CD4-positive, alpha-beta T cell treated with Interleukin-21 for 1 hour (primary cell): Measurements from ENCODE around the gene USP32.
"Not testable (repeated sequence)": the region's sequence is repeated elsewhere in the genome, so short reads cannot be mapped to it uniquely, and the experiment has no call there.

ENCODE experiments used
- DNase-seq: peaks from one replicate; pipeline ENCODE4 v3.0.0-alpha.2; 2020

The USP32 gene

GRCh38 chr17:60292697-60293096, 99.2 kb downstream of the USP32 start:
- DNase-seq, result no peak

DNA sequence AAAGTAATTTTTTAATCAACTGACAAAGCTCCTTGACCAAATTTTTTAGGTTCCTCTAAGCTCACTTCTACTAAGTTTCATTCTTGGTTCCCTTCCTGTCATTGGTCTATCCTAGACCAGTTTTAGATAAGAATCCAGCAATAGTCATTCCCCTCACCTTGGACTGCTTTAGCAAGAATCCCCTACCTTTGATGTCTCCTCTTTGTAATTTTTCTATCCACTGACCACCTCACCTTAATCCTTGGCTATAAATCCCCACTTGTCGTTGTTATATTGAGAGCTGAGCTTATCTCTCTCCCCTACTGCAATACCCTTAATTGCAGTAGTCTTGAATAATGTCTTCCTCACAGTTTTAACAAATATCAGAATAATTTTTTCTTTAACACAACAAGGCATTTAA, 107.2 kb downstream of the USP32 start:
- DNase-seq, result no peak

GRCh38 chr17:60283816-60284215, 108.1 kb downstream of the USP32 start:
- DNase-seq, result no peak

DNA sequence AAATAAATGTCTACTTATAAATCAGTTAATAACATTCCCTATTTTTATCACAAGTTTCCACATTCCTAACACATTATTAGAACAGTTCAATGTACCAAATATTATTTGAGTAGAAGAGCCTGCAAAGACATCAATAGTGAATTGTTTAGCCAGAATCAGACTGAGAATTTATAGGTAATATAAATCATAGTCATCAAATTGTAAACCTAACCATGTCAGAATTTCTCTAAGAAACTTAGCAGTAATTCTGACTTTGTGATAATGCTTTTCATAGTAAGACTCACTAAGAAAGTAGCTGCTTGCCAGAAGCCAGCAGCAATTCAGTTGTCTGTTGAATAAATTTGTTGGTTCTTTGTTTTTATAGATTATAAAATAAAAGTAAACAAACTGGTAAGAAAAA, 111.3 kb downstream of the USP32 start:
- DNase-seq, result no peak

DNA sequence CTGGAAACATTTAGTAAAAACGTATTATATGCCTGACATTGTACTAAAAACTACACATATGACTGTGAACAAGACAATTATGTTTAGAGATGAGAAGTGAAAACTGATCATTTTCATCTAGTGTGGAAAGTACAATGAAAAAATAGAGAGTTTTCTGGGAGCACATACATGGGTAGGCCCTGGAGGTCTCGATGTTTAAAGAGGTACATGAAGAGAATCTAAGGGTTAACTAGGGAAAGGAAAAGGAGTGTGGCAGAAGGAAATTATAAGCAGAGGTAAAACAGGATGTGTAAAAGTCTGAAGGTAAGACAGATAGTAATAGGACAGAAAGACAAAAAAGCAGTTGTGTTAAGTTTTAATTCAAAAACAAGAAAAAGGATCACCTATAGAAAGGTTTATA, 113.7 kb downstream of the USP32 start:
- no peak for DNase-seq

- no peak for DNase-seq
These were observed 114.7 kb downstream of the USP32 start for GRCh38 chr17:60277258-60277657.

GRCh38 chr17:60269417-60269816, 122.5 kb downstream of the USP32 start:
- DNase-seq, result no peak

GRCh38 chr17:60260540-60260939, 131.4 kb downstream of the USP32 start:
- DNase-seq, result no peak

- DNase-seq, result no peak
These were observed 133.6 kb downstream of the USP32 start for GRCh38 chr17:60258313-60258712.

DNA sequence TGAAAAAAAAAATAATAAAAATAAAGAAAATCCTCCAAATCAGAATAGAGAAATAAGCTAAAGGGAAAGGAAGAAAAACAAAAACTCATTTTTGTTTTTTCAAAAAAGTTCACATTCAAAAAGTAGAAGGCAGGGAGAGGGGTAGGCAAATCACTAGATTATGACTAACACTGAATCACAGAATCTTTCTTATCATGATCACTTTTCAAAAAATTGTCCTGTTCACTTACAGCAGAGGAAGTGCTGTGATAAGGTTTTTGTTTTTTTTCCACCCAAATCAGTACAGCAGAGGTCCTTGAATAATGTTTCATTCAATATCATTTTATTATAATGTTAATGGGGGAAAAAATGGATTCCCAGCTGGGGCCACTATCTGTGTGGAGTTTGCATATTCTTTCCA, 135.8 kb downstream of the USP32 start:
- no peak for DNase-seq

- DNase-seq, result no peak
These were observed 138.9 kb downstream of the USP32 start for GRCh38 chr17:60253048-60253447.

- DNase-seq, result no peak
These were observed 139.5 kb downstream of the USP32 start for GRCh38 chr17:60252459-60252858.

DNA sequence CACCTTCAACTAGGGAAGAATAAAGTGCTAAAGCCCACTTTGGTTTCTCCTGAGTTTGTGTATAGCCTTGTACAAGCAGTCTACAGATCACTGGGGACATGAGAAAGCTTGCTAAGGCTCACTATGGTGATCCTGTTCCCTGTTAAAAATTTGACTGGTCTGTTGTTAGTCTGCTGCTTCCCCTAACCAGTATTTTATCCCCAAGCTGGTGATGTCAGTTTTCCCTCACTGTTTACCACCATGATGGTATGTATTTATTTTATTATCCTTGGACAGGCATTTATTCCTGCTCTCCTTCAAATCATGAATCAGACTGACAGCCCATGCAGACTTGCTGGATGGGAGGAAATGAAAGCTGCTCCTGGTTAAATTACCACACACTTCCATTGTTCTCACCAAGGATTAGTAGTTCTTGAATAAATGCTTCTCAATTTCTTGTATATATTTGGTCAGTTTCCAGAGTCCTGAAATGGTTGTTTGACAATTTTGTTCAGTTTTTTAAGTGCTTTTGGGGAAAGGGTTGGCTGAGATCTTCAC, 142.6 kb downstream of the USP32 start:
- DNase-seq, result no peak

GRCh38 chr17:60248618-60249289, 143.2 kb downstream of the USP32 start:
- no peak for DNase-seq

DNA sequence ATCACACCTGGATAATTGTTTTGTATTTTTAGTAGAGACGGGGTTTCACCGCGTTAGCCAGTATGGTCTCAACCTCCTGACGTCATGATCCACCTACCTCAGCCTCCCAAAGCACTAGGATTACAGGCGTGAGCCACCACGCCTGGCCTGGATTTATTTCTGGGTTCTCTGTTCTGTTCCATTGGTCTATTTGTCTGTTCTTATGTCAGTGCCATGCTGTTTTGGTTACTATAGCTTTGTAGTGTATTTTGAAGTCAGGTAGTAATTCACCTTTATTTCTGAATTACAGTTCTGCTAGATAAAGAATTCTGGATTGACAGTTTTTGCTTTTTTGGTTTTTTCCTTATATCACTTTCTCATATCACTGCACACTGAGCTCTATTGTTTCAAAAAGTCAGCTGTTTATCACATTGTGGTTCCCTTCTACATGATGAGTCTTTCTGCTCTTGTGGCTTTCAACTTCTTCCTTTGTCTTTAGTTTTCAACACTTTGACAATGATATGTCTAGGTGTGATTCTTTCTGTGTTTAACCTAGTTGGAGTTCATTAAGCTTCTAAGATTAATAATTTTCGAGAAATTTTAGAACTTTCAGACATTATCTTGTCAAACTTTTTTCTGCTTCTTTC, 144.0 kb downstream of the USP32 start:
- DNase-seq, result no peak

DNA sequence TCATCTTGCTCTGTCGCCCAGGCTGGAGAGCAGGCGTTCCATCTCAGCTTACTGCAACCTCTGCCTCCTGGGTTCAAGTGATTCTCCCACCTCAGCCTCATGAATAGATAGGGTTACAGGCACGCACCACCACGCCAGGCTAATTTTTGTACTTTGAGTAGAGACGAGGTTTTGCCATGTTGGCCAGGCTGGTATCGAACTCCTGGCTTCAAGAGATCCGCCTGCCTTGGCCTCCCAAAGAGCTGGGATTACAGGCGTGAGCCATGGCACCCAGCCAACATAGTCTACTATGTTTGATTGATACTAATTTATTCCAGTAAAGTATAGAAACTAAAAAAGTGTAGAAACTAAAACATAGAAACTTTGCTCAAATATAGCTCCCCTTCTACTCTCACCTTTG, 147.3 kb downstream of the USP32 start:
- DNase-seq, result no peak

- DNase-seq, result no peak
These were observed 151.6 kb downstream of the USP32 start for GRCh38 chr17:60240290-60240689.

DNA sequence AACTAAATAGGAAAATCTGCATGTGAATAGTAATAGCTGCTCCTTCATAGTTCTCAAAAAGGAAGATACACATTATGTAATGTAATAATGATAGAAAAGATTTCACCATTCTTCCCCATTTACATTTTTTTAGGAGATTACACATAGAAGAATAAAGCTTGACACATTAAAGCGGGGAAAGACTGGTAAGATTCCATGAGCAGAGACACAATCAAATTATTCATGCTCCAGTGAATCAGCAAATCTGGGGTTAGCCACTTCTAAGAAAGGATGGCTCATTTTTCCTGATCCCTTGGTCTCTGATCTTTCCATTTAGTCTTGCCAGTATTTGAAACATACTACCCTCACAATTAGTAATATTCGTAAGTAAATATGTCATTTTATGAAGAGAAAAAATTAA, 160.2 kb downstream of the USP32 start:
- no peak for DNase-seq

DNA sequence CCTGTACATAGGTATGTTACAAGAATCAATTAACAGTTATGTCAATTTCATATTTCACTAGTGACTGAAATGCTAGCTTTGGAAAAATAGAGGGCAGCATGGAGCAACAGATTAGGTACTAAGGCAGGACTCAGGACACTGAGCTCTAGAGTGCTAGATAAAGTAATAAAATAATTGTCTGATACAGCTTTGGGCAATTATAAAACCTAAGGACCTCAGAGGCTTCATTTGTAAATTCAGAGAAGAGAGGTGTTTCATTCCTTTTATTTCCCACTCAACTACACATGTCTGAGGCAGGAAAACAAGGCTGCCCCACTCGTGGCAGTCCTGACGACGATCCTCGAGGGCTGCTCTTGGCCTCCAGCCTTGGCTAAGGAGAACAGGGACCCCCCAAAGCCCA, 160.7 kb downstream of the USP32 start:
- no peak for DNase-seq

DNA sequence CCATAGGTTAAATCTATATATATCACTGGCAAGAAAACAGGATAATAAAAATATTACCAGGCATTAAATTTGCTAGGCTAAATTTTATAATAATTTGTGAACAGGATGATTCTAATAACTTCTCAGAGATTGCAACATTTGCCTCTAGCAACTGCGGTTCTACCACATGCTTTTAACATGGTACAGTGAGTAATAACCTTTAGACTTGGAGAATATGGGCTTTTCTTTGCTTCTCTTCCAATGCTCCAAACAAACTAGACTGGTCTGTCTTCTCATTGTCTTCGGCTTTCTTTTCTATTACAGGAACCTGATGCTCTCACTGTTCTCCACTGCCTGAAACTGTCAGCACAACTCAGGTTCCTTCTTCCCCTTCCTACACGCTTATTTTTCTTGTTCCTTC, 161.6 kb downstream of the USP32 start:
- DNase-seq, result no peak

DNA sequence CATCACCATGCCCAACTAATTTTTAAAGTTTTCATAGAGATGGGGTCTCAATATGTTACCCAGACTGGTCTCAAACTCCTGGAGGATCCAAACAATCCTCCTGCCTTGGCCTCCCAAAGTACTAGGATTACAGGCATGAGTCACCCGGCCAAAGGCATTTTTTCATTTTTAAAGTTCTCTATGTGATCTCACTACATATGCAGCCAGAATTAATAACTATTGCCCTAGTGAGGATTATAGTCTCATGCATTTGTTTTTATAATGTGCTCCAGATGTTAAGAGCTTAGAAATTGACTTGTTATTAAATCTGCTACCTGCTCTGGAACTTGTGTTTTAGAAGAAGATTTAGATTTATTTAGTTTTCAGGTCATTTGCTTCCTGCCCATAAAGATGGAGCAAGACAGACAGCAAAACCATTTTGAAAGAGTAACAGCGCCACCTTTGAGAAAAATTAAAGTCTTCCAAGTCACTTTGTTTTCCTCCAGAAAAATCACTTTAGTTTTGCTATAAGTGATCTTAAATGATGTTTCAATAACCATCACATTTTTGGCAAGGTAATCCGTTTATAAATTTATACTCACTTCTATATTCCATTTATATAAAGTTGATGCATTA, 162.6 kb downstream of the USP32 start:
- no peak for DNase-seq

DNA sequence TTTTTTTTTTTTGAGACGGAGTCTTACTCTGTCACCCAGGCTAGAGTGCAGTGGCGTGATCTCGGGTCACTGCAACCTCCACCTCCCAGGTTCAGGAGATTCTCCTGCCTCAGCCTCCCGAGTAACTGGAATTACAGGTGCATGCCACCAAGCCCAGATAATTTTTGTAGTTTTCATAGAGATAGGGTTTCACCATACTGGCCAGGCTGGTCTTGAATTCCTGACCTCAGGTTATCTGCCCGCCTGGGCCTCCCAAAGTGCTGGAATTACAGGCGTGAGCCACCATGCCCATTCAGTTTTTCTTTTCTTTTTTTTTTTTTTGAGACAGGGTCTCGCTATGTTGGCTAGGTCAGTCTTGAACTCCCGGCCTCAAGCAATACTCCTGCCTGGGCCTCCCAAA, 164.7 kb downstream of the USP32 start:
- DNase-seq, result not testable (repeated sequence)

GRCh38 chr17:60224064-60224463, 167.9 kb downstream of the USP32 start:
- DNase-seq, result no peak

DNA sequence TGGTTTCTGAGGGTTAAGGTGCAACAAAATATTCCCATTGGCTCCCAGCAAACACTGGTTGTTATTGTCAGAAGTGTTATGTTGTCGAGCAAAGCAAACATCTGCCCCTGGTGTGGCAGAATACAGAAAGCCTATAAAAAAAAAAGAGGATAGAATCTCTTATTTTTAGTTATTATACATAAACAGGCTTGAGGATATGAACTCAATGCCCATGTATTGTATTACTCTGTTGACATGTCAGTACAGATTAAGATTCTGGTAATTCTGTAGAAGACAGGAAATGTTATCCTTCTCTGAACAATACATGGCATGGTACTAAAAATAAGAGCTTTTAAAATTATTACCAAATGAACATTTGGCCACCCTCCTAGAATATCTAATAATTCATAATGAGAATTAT, 168.5 kb downstream of the USP32 start:
- no peak for DNase-seq
